Trophoblast cell (in vitro differentiated cells and primary cell): ENCODE results near the gene FAM163A.

Source experiments
- DNase-seq, 2 donors: peaks; one replicate each; pipeline ENCODE4 v3.0.0-alpha.2; 2016
- H2AFZ ChIP-seq: 2 replicates; pipeline ENCODE4 v1.6.1; 2013; ENCODE audit warnings: low read length, moderate library complexity, mild to moderate bottlenecking; ENCODE audit not compliant: insufficient read depth, poor library complexity
- H2AK5ac ChIP-seq: 2 replicates; pipeline ENCODE4 v1.6.1; 2013; ENCODE audit warnings: mild to moderate bottlenecking, low read length
- H2BK120ac ChIP-seq: 2 replicates; pipeline ENCODE4 v1.6.1; 2013; ENCODE audit warnings: low read length, mild to moderate bottlenecking, moderate library complexity; ENCODE audit not compliant: insufficient read depth, poor library complexity
- H2BK12ac ChIP-seq: 2 replicates; pipeline ENCODE4 v1.6.1; 2013; ENCODE audit warnings: mild to moderate bottlenecking, low read length, moderate library complexity
- H2BK5ac ChIP-seq: 2 replicates; pipeline ENCODE4 v1.6.1; 2013; ENCODE audit warnings: low read length, low read depth, moderate library complexity, mild to moderate bottlenecking; ENCODE audit not compliant: poor library complexity
- H3K14ac ChIP-seq: 2 replicates; pipeline ENCODE4 v1.6.1; 2013; ENCODE audit warnings: mild to moderate bottlenecking, low read length
- H3K18ac ChIP-seq: 2 replicates; pipeline ENCODE4 v1.6.1; 2013; ENCODE audit warnings: mild to moderate bottlenecking, low read length
- H3K23ac ChIP-seq: 2 replicates; pipeline ENCODE4 v1.6.1; 2013; ENCODE audit warnings: low read length
- H3K27ac ChIP-seq: 2 replicates; pipeline ENCODE4 v1.5.1; 2013; ENCODE audit warnings: low read depth, mild to moderate bottlenecking, inconsistent platforms, low read length, moderate library complexity
- H3K27me3 ChIP-seq: 2 replicates; pipeline ENCODE4 v1.6.1; 2013; ENCODE audit warnings: inconsistent platforms, mild to moderate bottlenecking, low read length, moderate library complexity; ENCODE audit not compliant: insufficient read depth
- H3K36me3 ChIP-seq, 2 experiments: 1 replicate in 1 of 2; 2 replicates in 1 of 2; pipeline ENCODE4 v1.6.1; 2013; ENCODE audit warnings: low read length in 2 of 2, mild to moderate bottlenecking in 2 of 2, moderate library complexity in 1 of 2; ENCODE audit not compliant: insufficient read depth in 2 of 2, control insufficient read depth in 1 of 2
- H3K4ac ChIP-seq: 2 replicates; pipeline ENCODE4 v1.6.1; 2013; ENCODE audit warnings: low read depth, mild to moderate bottlenecking, low read length, moderate library complexity
- H3K4me1 ChIP-seq, 2 experiments: 1 replicate in 1 of 2; 2 replicates in 1 of 2; pipeline ENCODE4 v1.6.1; 2013; ENCODE audit warnings: low read length in 2 of 2, mild to moderate bottlenecking in 2 of 2, moderate library complexity in 1 of 2; ENCODE audit not compliant: insufficient read depth in 2 of 2, control insufficient read depth in 1 of 2
- H3K4me2 ChIP-seq: 2 replicates; pipeline ENCODE4 v1.6.1; 2013; ENCODE audit warnings: inconsistent platforms, mild to moderate bottlenecking, low read length, moderate library complexity
- H3K4me3 ChIP-seq: 2 replicates; pipeline ENCODE4 v1.5.1; 2013; ENCODE audit warnings: mild to moderate bottlenecking, low read depth, low read length, inconsistent platforms
- H3K79me1 ChIP-seq: one replicate; pipeline ENCODE4 v1.6.1; 2013; ENCODE audit warnings: low read length
- H3K79me2 ChIP-seq: 2 replicates; pipeline ENCODE4 v1.6.1; 2013; ENCODE audit warnings: low read length, mild to moderate bottlenecking; ENCODE audit not compliant: control insufficient read depth, insufficient read depth, poor library complexity
- H3K9ac ChIP-seq: 2 replicates; pipeline ENCODE4 v1.6.1; 2013; ENCODE audit warnings: mild to moderate bottlenecking, low read length
- H3K9me3 ChIP-seq: 2 replicates; pipeline ENCODE4 v1.6.1; 2013; ENCODE audit warnings: low read depth, mild to moderate bottlenecking, control low read depth, inconsistent platforms, low read length; ENCODE audit not compliant: insufficient read depth
- H4K12ac ChIP-seq: 2 replicates; pipeline ENCODE4 v1.6.1; 2013; ENCODE audit warnings: low read depth, mild to moderate bottlenecking, low read length, moderate library complexity
- H4K8ac ChIP-seq: 2 replicates; pipeline ENCODE4 v1.6.1; 2013; ENCODE audit warnings: low read depth, mild to moderate bottlenecking, low read length, moderate library complexity
- H4K91ac ChIP-seq: one replicate; pipeline ENCODE4 v1.6.1; 2013; ENCODE audit warnings: low read depth, mild to moderate bottlenecking, low read length, moderate library complexity
- WGBS: extraction: QIAGEN DNeasy Blood & Tissue Kit; methylation state at CpG from one replicate; pipeline ENCODE4 v1.1.7; 2013; ENCODE audit warnings: missing lambda C conversion rate; ENCODE audit not compliant: insufficient read length, insufficient coverage; ENCODE audit errors: extremely low coverage; 5-methylcytosine and 5-hydroxymethylcytosine counted together

FAM163A gene

DNA sequence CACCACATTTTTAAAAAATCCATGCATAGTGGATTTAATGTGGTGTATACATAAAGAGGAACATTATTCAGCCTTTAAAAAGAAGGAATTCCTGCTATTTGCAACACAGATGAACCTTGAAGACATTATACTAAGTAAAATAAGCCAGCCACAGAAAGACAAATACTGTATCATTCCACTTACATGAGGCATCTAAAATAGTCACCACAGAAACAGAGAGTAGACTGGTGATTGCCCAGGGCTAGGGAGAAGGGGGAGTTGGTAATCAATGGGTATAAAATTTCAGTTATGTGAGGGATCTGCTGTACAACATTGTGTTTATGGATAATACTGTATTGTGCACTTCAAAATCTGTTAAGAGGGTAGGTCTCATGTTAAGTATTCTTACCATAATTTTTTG, 10.0 kb downstream of the FAM163A start:
- H3K23ac ChIP-seq: no peak overlapping the region
- no peaks in the 10 kb centered on the region for H3K79me2 ChIP-seq
- no peaks in the 10 kb centered on the region for H3K4me1 ChIP-seq
- H3K4ac ChIP-seq: no peak overlapping the region
- no peak for DNase-seq
- no peaks in the 10 kb centered on the region for H3K9me3 ChIP-seq
- H2AFZ ChIP-seq: no peak overlapping the region
- no peak overlapping the region for H2BK12ac ChIP-seq
- H4K8ac ChIP-seq: no peak overlapping the region
- H2BK120ac ChIP-seq: no peak overlapping the region
- H4K12ac ChIP-seq: no peak overlapping the region
- H3K14ac ChIP-seq: no peak overlapping the region
- H2AK5ac ChIP-seq: no peak overlapping the region
- no peaks in the 10 kb centered on the region for H3K36me3 ChIP-seq
- H3K4me2 ChIP-seq: no peak overlapping the region
- H3K4me3 ChIP-seq: no peak overlapping the region
- H4K91ac ChIP-seq: no peak overlapping the region
- no peak overlapping the region for H3K27ac ChIP-seq
- H3K18ac ChIP-seq: no peak overlapping the region
- no peaks in the 10 kb centered on the region for H3K27me3 ChIP-seq
- no peak overlapping the region for H2BK5ac ChIP-seq
- H3K9ac ChIP-seq: no peak overlapping the region
- no peaks in the 10 kb centered on the region for H3K79me1 ChIP-seq

- no peaks in the 10 kb centered on the region for H3K9me3 ChIP-seq
- no peak overlapping the region for H2BK5ac ChIP-seq
- no peak overlapping the region for H3K9ac ChIP-seq
- no peak overlapping the region for H3K23ac ChIP-seq
- no peaks in the 10 kb centered on the region for H3K79me2 ChIP-seq
- H2AFZ ChIP-seq: no peak overlapping the region
- H2BK12ac ChIP-seq: no peak overlapping the region
- no CpG with 5 or more reads among the region's 4 CpGs for WGBS
- peak in 1 of 2 donors; percentile 83 for DNase-seq
- no peaks in the 10 kb centered on the region for H3K79me1 ChIP-seq
- H3K4me3 ChIP-seq: no peak overlapping the region
- no peaks in the 10 kb centered on the region for H3K4me1 ChIP-seq
- no peak overlapping the region for H2AK5ac ChIP-seq
- no peak overlapping the region for H3K27ac ChIP-seq
- no peaks in the 10 kb centered on the region for H3K27me3 ChIP-seq
- no peak overlapping the region for H3K4me2 ChIP-seq
- no peak overlapping the region for H2BK120ac ChIP-seq
- no peak overlapping the region for H3K4ac ChIP-seq
- no peak overlapping the region for H4K12ac ChIP-seq
- H4K8ac ChIP-seq: no peak overlapping the region
- no peak overlapping the region for H4K91ac ChIP-seq
- H3K36me3 ChIP-seq: no peaks in the 10 kb centered on the region
- H3K18ac ChIP-seq: no peak overlapping the region
- no peak overlapping the region for H3K14ac ChIP-seq
Observed at GRCh38 chr1:179754041-179754624, 11.0 kb downstream of the FAM163A start.

DNA sequence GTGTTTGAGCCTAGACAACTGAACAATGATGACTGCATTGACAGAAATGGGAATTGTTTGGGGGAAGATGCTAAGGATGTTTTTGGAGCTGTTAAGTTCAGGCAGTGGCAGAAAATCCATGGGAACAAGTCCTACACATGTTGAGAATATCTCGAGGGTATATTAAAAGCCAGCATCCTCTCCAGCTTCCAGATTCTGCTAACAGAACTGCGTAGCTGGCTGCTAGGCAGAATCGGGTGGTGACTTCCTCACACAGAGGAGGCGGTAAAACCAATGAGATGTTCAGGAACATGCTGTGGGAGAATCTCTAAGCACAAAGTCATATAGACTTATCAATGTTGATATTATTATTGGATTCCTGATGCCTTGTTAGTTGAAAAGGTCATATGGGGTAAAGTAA, 14.8 kb downstream of the FAM163A start:
- Histone ChIP-seq H3K9me3 (no peaks in the 10 kb centered on the region), H3K27ac (no peak overlapping the region), H3K27me3 (no peaks in the 10 kb centered on the region), H3K79me1 (no peaks in the 10 kb centered on the region), H2BK12ac (no peak overlapping the region), H2BK5ac (no peak overlapping the region), H3K4ac (no peak overlapping the region), H3K23ac (no peak overlapping the region), H3K18ac (no peak overlapping the region), H3K4me1 (no peaks in the 10 kb centered on the region), H3K4me3 (no peak overlapping the region), H4K8ac (no peak overlapping the region), H4K91ac (no peak overlapping the region), H2AK5ac (no peak overlapping the region), H3K9ac (no peak overlapping the region), H2BK120ac (no peak overlapping the region), H3K79me2 (no peaks in the 10 kb centered on the region), H3K4me2 (no peak overlapping the region), H3K36me3 (no peaks in the 10 kb centered on the region), H3K14ac (no peak overlapping the region), H4K12ac (no peak overlapping the region), H2AFZ (no peak overlapping the region)
- no peak for DNase-seq
- no CpG with 5 or more reads among the region's 4 CpGs for WGBS

GRCh38 chr1:179760521-179760920, 17.4 kb downstream of the FAM163A start:
- H3K27ac ChIP-seq: no peak overlapping the region
- H2BK120ac ChIP-seq: no peak overlapping the region
- no peak overlapping the region for H4K12ac ChIP-seq
- H3K9me3 ChIP-seq: no peaks in the 10 kb centered on the region
- no peak overlapping the region for H2BK12ac ChIP-seq
- H4K91ac ChIP-seq: no peak overlapping the region
- no peak overlapping the region for H2AK5ac ChIP-seq
- DNase-seq: no peak
- H3K4me3 ChIP-seq: no peak overlapping the region
- no peak overlapping the region for H3K4ac ChIP-seq
- H3K4me2 ChIP-seq: no peak overlapping the region
- no peak overlapping the region for H3K9ac ChIP-seq
- H3K14ac ChIP-seq: no peak overlapping the region
- H3K36me3 ChIP-seq: no peaks in the 10 kb centered on the region
- no peaks in the 10 kb centered on the region for H3K79me1 ChIP-seq
- no peak overlapping the region for H3K18ac ChIP-seq
- H2AFZ ChIP-seq: no peak overlapping the region
- no peaks in the 10 kb centered on the region for H3K27me3 ChIP-seq
- no peaks in the 10 kb centered on the region for H3K4me1 ChIP-seq
- H4K8ac ChIP-seq: no peak overlapping the region
- no peak overlapping the region for H3K23ac ChIP-seq
- no CpG with 5 or more reads among the region's 2 CpGs for WGBS
- H2BK5ac ChIP-seq: no peak overlapping the region
- no peaks in the 10 kb centered on the region for H3K79me2 ChIP-seq
